ENCODE data around the gene SCFD2. TPM values are rescaled to one million over a fixed set of nuclear protein-coding genes. Genes with fewer than 3 reads are reported as not detected.

The SCFD2 gene
- total and polyA plus RNA-seq, 7 donors, result 3.7 to 16.6 (median 10.7) TPM

DNA sequence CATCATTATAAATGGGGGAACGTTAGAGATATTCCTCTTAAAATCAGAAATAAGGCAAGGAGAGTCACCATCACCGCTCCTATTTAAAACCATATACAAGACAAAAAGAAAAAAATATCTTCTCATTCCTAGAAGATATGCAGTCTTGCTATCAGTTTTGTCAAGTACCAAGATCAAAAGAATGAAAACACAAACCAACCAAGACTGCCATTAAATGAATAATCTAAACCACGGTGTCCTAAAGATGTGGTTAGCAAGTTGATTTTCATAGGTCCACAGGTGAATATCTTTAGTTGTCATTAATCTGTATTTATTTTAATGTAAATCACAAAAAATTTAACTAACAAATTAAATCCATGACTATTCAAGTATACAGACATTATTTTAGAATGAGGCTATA lies 39.3 kb downstream of the SCFD2 start:
- H3K4me3 ChIP-seq, result no peak overlapping the region
- H3K4me1 ChIP-seq, result peaks cover 0 to 3% (median 0%) of the 10 kb centered on the region in 4 donors
- TF ChIP-seq POLR2A (IDR thresholded peaks at IDR 0.05) (no peak), EP300 (IDR thresholded peaks at IDR 0.05) (no peak), POLR2AphosphoS5 (IDR thresholded peaks at IDR 0.05) (no peak)
- TF ChIP-seq, protein P1, sequence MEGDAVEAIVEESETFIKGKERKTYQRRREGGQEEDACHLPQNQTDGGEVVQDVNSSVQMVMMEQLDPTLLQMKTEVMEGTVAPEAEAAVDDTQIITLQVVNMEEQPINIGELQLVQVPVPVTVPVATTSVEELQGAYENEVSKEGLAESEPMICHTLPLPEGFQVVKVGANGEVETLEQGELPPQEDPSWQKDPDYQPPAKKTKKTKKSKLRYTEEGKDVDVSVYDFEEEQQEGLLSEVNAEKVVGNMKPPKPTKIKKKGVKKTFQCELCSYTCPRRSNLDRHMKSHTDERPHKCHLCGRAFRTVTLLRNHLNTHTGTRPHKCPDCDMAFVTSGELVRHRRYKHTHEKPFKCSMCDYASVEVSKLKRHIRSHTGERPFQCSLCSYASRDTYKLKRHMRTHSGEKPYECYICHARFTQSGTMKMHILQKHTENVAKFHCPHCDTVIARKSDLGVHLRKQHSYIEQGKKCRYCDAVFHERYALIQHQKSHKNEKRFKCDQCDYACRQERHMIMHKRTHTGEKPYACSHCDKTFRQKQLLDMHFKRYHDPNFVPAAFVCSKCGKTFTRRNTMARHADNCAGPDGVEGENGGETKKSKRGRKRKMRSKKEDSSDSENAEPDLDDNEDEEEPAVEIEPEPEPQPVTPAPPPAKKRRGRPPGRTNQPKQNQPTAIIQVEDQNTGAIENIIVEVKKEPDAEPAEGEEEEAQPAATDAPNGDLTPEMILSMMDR (IDR thresholded peaks at IDR 0.05), result no peak
- no peaks in the 10 kb centered on the region for H3K27me3 ChIP-seq
- H3K9me3 ChIP-seq, result no peaks in the 10 kb centered on the region
- intact Hi-C loops (cut with DNase I), result no loop called here
- H3K27ac ChIP-seq, result no peak overlapping the region
- no peaks in the 10 kb centered on the region for H3K36me3 ChIP-seq
- 88 to 91% methylated on average over 3 of the region's 3 CpGs for WGBS, 2 donors
- no peak for DNase-seq

DNA sequence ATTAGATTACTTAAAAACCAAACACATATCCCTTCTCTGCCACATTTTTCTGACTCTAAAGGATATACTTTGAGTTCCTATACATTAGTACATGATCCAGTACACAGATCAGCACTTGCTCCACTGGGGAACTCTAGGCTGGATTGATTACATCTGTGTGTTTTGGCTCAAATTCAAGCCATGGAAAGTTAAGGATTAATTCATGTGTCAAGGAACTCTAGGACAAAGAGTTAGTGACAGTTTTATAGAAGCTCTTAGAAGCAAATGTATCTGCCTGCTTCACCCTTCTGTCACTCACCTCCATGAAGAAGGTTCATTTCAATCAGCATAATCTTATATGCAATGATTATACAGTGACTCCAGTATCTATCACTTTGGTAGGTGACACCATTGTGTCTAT lies 43.2 kb downstream of the SCFD2 start:
- H3K9me3 ChIP-seq, result no peaks in the 10 kb centered on the region
- no peak for DNase-seq
- intact Hi-C loops (cut with DNase I), result no loop called here

DNA sequence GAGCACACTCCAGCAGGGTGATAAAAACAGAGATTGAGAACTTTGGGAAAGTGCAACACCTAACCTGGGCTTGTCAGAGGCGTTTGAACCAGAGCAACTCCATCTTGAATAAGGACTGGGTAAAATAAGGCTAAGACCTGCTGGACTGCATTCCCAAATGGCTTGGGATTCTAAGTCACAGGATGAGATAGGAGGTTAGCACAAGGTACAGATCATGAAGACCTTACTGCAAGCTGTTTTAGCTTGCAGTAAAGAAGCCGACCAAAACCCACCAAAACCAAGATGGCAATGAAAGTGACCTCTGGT lies 43.9 kb downstream of the SCFD2 start:
- Histone ChIP-seq H3K36me3 (no peaks in the 10 kb centered on the region), H3K4me3 (no peak overlapping the region), H3K27me3 (no peaks in the 10 kb centered on the region), H3K27ac (no peak overlapping the region), H3K9me3 (no peaks in the 10 kb centered on the region), H3K4me1 (peaks cover 0 to 9% (median 0%) of the 10 kb centered on the region in 4 donors)
- intact Hi-C loops (cut with DNase I), result no loop called here
- TF ChIP-seq POLR2A (IDR thresholded peaks at IDR 0.05) (no peak), EP300 (IDR thresholded peaks at IDR 0.05) (no peak), POLR2AphosphoS5 (IDR thresholded peaks at IDR 0.05) (no peak)
- TF ChIP-seq, protein P1 (IDR thresholded peaks at IDR 0.05), result no peak
- DNase-seq, result no peak
- 86 to 93% methylated on average over 2 of the region's 2 CpGs for WGBS, 2 donors

More for the DNA sequence above, 43.2 kb downstream of the SCFD2 start:
- peaks cover 0 to 9% (median 0%) of the 10 kb centered on the region in 4 donors for H3K4me1 ChIP-seq
- no peak overlapping the region for H3K27ac ChIP-seq
- no peaks in the 10 kb centered on the region for H3K27me3 ChIP-seq
- no peaks in the 10 kb centered on the region for H3K36me3 ChIP-seq
- H3K4me3 ChIP-seq, result no peak overlapping the region
- TF ChIP-seq POLR2AphosphoS5 (IDR thresholded peaks at IDR 0.05), result no peak
- TF ChIP-seq, protein P1 (IDR thresholded peaks at IDR 0.05), result no peak
- no peak for TF ChIP-seq POLR2A (IDR thresholded peaks at IDR 0.05)
- TF ChIP-seq EP300 (IDR thresholded peaks at IDR 0.05), result no peak

DNA sequence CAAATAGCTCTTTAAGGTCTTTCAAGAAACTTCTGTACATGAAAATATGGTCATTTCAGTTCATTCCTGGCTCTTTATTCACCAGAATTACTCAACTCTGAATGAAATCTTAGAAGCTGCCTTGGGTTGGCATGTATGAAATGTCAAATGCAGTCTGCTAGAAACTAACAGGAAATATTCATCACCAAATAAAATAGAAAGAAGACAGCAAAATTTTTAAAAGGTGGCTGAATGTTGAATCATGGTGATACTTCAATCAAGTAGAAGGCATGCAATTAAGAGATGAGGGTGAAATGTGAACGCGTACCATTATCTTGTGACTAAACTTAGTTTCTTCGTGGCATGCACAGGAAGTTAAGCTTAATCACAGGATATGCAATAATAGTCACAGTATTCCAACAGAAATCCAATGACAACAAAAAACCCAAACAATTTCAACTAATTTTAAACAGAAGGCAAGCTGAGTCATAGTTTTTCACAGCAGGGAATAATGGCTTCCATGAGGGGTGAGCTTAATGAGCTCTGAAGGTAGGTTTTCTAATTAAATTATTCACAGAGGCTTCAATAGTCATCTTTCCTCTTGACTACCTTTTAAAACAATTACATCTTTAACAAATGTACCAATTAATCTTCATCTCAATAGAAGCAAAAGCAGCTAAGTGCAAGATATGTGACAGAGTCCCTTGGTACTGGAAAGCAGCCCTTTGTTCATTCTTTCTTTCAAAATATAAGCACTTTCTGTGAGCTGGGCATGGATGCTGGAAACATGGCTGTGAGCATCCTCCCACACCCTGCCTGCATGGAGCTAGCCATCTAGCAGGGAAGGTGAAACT lies 44.5 kb downstream of the SCFD2 start:
- WGBS, 2 donors, result 52 to 77% methylated on average over 3 of the region's 3 CpGs
- intact Hi-C loops (cut with DNase I), result no loop called here
- no peak overlapping the region for H3K4me3 ChIP-seq

DNA sequence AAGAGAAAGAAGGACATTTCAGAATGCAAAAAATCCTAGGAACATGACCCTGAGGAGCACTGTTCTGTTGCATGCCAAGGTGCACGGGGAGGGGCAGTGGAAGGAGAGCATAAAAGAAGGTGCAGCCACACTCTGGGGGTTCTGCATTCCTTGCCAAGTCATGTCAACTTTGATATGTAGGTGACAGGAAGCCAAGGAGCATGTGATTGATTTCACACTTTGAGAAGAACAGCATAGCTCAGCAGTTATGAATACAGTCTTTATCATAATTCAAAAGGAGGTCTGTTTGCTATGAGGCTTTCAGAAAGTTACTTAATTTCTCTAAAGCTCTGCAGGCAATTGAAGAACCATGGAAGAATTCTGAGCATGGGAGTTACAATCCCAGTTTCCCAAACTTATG lies 50.6 kb downstream of the SCFD2 start:
- 17 to 50% methylated on average over 1 of the region's 1 CpG for WGBS, 2 donors
- Histone ChIP-seq H3K9me3 (no peaks in the 10 kb centered on the region), H3K4me3 (no peak overlapping the region), H3K36me3 (peaks cover 0 to 4% (median 0%) of the 10 kb centered on the region in 4 donors), H3K27me3 (no peaks in the 10 kb centered on the region), H3K27ac (no peak overlapping the region), H3K4me1 (no peaks in the 10 kb centered on the region)
- TF ChIP-seq, protein P1 (IDR thresholded peaks at IDR 0.05), result no peak
- TF ChIP-seq EP300 (IDR thresholded peaks at IDR 0.05), result no peak
- no peak for TF ChIP-seq POLR2A (IDR thresholded peaks at IDR 0.05)
- TF ChIP-seq POLR2AphosphoS5 (IDR thresholded peaks at IDR 0.05), result no peak
- DNase-seq, result no peak
- intact Hi-C loops (cut with DNase I), result no loop called here

More for the DNA sequence above, 44.5 kb downstream of the SCFD2 start:
- no peak for DNase-seq
- no peaks in the 10 kb centered on the region for H3K36me3 ChIP-seq
- H3K27ac ChIP-seq, result no peak overlapping the region
- H3K27me3 ChIP-seq, result no peaks in the 10 kb centered on the region
- no peaks in the 10 kb centered on the region for H3K9me3 ChIP-seq
- peaks cover 0 to 9% (median 0%) of the 10 kb centered on the region in 4 donors for H3K4me1 ChIP-seq
- TF ChIP-seq EP300 (IDR thresholded peaks at IDR 0.05), result no peak
- TF ChIP-seq POLR2AphosphoS5 (IDR thresholded peaks at IDR 0.05), result no peak

Data from sigmoid colon (tissue), 7 donors.